Hepatocyte (in vitro differentiated cells): ENCODE data around the gene CYP4F22. TPM values are rescaled to one million over a fixed set of nuclear protein-coding genes. Genes with fewer than 3 reads are reported as not detected.

Experiments used
- DNase-seq: peaks from one replicate; pipeline ENCODE4 v3.0.0-alpha.2; 2016; ENCODE audit warnings: low spot score
- H2AFZ ChIP-seq: fragments of 200-600 bp; sonication (generic); 2 replicates; pipeline ENCODE4 v1.6.0; 2016; ENCODE audit warnings: antibody characterized with exemption, mild to moderate bottlenecking
- H3K27ac ChIP-seq: fragments of 200-600 bp; sonication (generic); 2 replicates; pipeline ENCODE4 v1.5.1; 2016; ENCODE audit warnings: mild to moderate bottlenecking
- H3K27me3 ChIP-seq: fragments of 200-600 bp; sonication (generic); 2 replicates; pipeline ENCODE4 v1.6.1; 2016
- H3K36me3 ChIP-seq: fragments of 200-600 bp; sonication (generic); replicated peaks from 2 replicates; pipeline ENCODE4 v1.5.1; 2016; ENCODE audit warnings: low read depth; ENCODE audit not compliant: insufficient read depth
- H3K4me1 ChIP-seq: fragments of 200-600 bp; sonication (generic); 2 replicates; pipeline ENCODE4 v1.5.1; 2016; ENCODE audit warnings: mild to moderate bottlenecking, moderate library complexity; ENCODE audit not compliant: insufficient read depth
- H3K4me2 ChIP-seq: fragments of 200-600 bp; sonication (generic); 2 replicates; pipeline ENCODE4 v1.6.0; 2016
- H3K4me3 ChIP-seq: fragments of 200-600 bp; sonication (generic); 2 replicates; pipeline ENCODE4 v1.5.1; 2016; ENCODE audit warnings: mild to moderate bottlenecking
- H3K79me2 ChIP-seq: fragments of 200-600 bp; sonication (generic); 2 replicates; pipeline ENCODE4 v1.6.0; 2017; ENCODE audit warnings: mild to moderate bottlenecking
- H3K9me2 ChIP-seq: fragments of 200-600 bp; sonication (generic); replicated peaks from 2 replicates; pipeline ENCODE4 v1.6.0; 2017; ENCODE audit warnings: mild to moderate bottlenecking; ENCODE audit not compliant: insufficient read depth
- H3K9me3 ChIP-seq: fragments of 200-600 bp; sonication (generic); 2 replicates; pipeline ENCODE4 v1.5.1; 2016; ENCODE audit warnings: low read depth, mild to moderate bottlenecking
- H4K20me1 ChIP-seq: fragments of 200-600 bp; sonication (generic); 2 replicates; pipeline ENCODE4 v1.6.0; 2016; ENCODE audit warnings: mild to moderate bottlenecking; ENCODE audit not compliant: insufficient read depth, poor library complexity, severe bottlenecking
- CTCF ChIP-seq: fragments of 200-600 bp; sonication (generic); IDR thresholded peaks from 2 replicates; pipeline ENCODE4 v1.5.1; 2016; ENCODE audit warnings: antibody characterized with exemption, mild to moderate bottlenecking; ENCODE audit not compliant: poor library complexity
- EZH2 ChIP-seq: fragments of 200-600 bp; sonication (generic); IDR thresholded peaks from 2 replicates; pipeline ENCODE4 v1.6.1; 2016; ENCODE audit warnings: antibody characterized with exemption, mild to moderate bottlenecking, borderline replicate concordance
- EZH2phosphoT487 ChIP-seq: fragments of 200-600 bp; sonication (generic); IDR thresholded peaks from one replicate; pipeline ENCODE4 v1.6.1; 2018; ENCODE audit warnings: antibody characterized with exemption, mild to moderate bottlenecking, low read depth, moderate library complexity; ENCODE audit not compliant: unreplicated experiment, severe bottlenecking
- WGBS: methylation state at CpG from one replicate; pipeline ENCODE4 v1.1.6; 2016; ENCODE audit warnings: low lambda C conversion rate; ENCODE audit errors: missing lambda C conversion rate; 5-methylcytosine and 5-hydroxymethylcytosine counted together
- polyA plus RNA-seq: library from polyadenylated mRNA; unstranded; fragments of >200 nt; fragmentation: Nextera tagmentation; extraction: Ambion mirVana; gene quantifications from 2 replicates; pipeline ENCODE4 v1.2.1, GENCODE V29; 2016
- total RNA-seq: library from RNA; depleted of rRNA; stranded (reverse); fragments of >200 nt; gene quantifications from 2 replicates; pipeline ENCODE4 v1.2.3, GENCODE V29; 2014

CYP4F22 gene
- total and polyA plus RNA-seq, 2 experiments from 2014 or later: not detected

GRCh38 chr19:15517778-15518177, 9.5 kb downstream of the CYP4F22 start:
- Histone ChIP-seq H3K36me3 (no peaks in the 10 kb centered on the region), H2AFZ (no peak overlapping the region), H3K9me2 (no peaks in the 10 kb centered on the region), H3K27ac (no peak overlapping the region), H3K27me3 (no peaks in the 10 kb centered on the region), H3K4me2 (no peak overlapping the region), H3K4me3 (no peak overlapping the region), H3K4me1 (no peaks in the 10 kb centered on the region), H3K79me2 (no peaks in the 10 kb centered on the region), H3K9me3 (no peaks in the 10 kb centered on the region), H4K20me1 (no peaks in the 10 kb centered on the region)
- TF ChIP-seq EZH2: no peak
- TF ChIP-seq CTCF: no peak
- no peak for TF ChIP-seq EZH2phosphoT487
- WGBS: 85% methylated on average over 1 of the region's 1 CpG
- DNase-seq: no peak

- Histone ChIP-seq H3K79me2 (no peaks in the 10 kb centered on the region), H3K27me3 (no peaks in the 10 kb centered on the region), H3K4me3 (no peak overlapping the region), H3K9me3 (no peaks in the 10 kb centered on the region), H3K4me1 (no peaks in the 10 kb centered on the region), H2AFZ (no peak overlapping the region), H3K27ac (no peak overlapping the region), H3K9me2 (no peaks in the 10 kb centered on the region), H3K36me3 (no peaks in the 10 kb centered on the region), H3K4me2 (no peak overlapping the region), H4K20me1 (no peaks in the 10 kb centered on the region)
- TF ChIP-seq CTCF (no peak), EZH2phosphoT487 (no peak), EZH2 (no peak)
- no peak for DNase-seq
- WGBS: 67% methylated on average over 6 of the region's 6 CpGs
These were observed 11.2 kb downstream of the CYP4F22 start for GRCh38 chr19:15519433-15519976.

- H3K4me2 ChIP-seq: no peak overlapping the region
- H4K20me1 ChIP-seq: no peaks in the 10 kb centered on the region
- H3K36me3 ChIP-seq: no peaks in the 10 kb centered on the region
- no peak for DNase-seq
- no peaks in the 10 kb centered on the region for H3K4me1 ChIP-seq
- no peaks in the 10 kb centered on the region for H3K9me2 ChIP-seq
- no peak overlapping the region for H3K4me3 ChIP-seq
- H3K27me3 ChIP-seq: no peaks in the 10 kb centered on the region
- H2AFZ ChIP-seq: no peak overlapping the region
- H3K27ac ChIP-seq: no peak overlapping the region
- no peaks in the 10 kb centered on the region for H3K79me2 ChIP-seq
- no peaks in the 10 kb centered on the region for H3K9me3 ChIP-seq
- WGBS: 75% methylated on average over 5 of the region's 5 CpGs
- TF ChIP-seq EZH2 (no peak), CTCF (no peak), EZH2phosphoT487 (no peak)
These were observed 16.5 kb downstream of the CYP4F22 start for GRCh38 chr19:15524781-15525180.

- Histone ChIP-seq H3K4me2 (no peak overlapping the region), H2AFZ (no peak overlapping the region), H3K27ac (no peak overlapping the region), H4K20me1 (no peaks in the 10 kb centered on the region), H3K79me2 (no peaks in the 10 kb centered on the region), H3K9me2 (no peaks in the 10 kb centered on the region), H3K36me3 (no peaks in the 10 kb centered on the region), H3K4me3 (no peak overlapping the region), H3K9me3 (no peaks in the 10 kb centered on the region), H3K4me1 (no peaks in the 10 kb centered on the region), H3K27me3 (no peaks in the 10 kb centered on the region)
- no peak for TF ChIP-seq EZH2phosphoT487
- no peak for TF ChIP-seq EZH2
- TF ChIP-seq CTCF: no peak
- no peak for DNase-seq
- 89% methylated on average over 15 of the region's 15 CpGs for WGBS
These were observed 17.0 kb downstream of the CYP4F22 start for GRCh38 chr19:15525291-15525690.
